Measurements from ENCODE around the gene MTMR6. TPM values are rescaled to one million over a fixed set of nuclear protein-coding genes. Genes with fewer than 3 reads are reported as not detected.

The MTMR6 gene
- total RNA-seq, 1 donor from 2014 or later, result 25.3 TPM

- no peak for DNase-seq (ENCODE audit: low read depth)
Measured at GRCh38 chr13:25280396-25280795, 6.9 kb downstream of the MTMR6 start.

GRCh38 chr13:25276748-25277147 lies 10.5 kb downstream of the MTMR6 start:
- peak; percentile 24 for DNase-seq (ENCODE audit: low read depth)

- no peak for DNase-seq (ENCODE audit: low read depth)
Measured at GRCh38 chr13:25268561-25268960, 18.7 kb downstream of the MTMR6 start.

GRCh38 chr13:25267715-25268114 lies 19.6 kb downstream of the MTMR6 start:
- DNase-seq (ENCODE audit: low read depth), result no peak

GRCh38 chr13:25266706-25267105 lies 20.6 kb downstream of the MTMR6 start:
- no peak for DNase-seq (ENCODE audit: low read depth)

GRCh38 chr13:25262261-25262660 lies 25.0 kb downstream of the MTMR6 start:
- DNase-seq (ENCODE audit: low read depth), result no peak

GRCh38 chr13:25253702-25254101 lies 33.6 kb downstream of the MTMR6 start:
- DNase-seq (ENCODE audit: low read depth), result peak; percentile 90

- DNase-seq (ENCODE audit: low read depth), result no peak
Measured at GRCh38 chr13:25252752-25253151, 34.5 kb downstream of the MTMR6 start.

- DNase-seq (ENCODE audit: low read depth), result no peak
Measured at GRCh38 chr13:25252225-25252624, 35.1 kb downstream of the MTMR6 start.

- DNase-seq (ENCODE audit: low read depth), result peak; percentile 60
Measured at GRCh38 chr13:25249001-25249543, 38.2 kb downstream of the MTMR6 start.

- DNase-seq (ENCODE audit: low read depth), result no peak
Measured at GRCh38 chr13:25248071-25248470, 39.2 kb downstream of the MTMR6 start.

- peak; percentile 59 for DNase-seq (ENCODE audit: low read depth)
Measured at GRCh38 chr13:25247360-25247759, 39.9 kb downstream of the MTMR6 start.

- DNase-seq (ENCODE audit: low read depth), result no peak
Measured at GRCh38 chr13:25244123-25244522, 43.2 kb downstream of the MTMR6 start.

- no peak for DNase-seq (ENCODE audit: low read depth)
Measured at GRCh38 chr13:25242956-25243355, 44.3 kb downstream of the MTMR6 start.

GRCh38 chr13:25241007-25241406 lies 46.3 kb downstream of the MTMR6 start:
- DNase-seq (ENCODE audit: low read depth), result no peak

GRCh38 chr13:25237083-25237482 lies 50.2 kb downstream of the MTMR6 start:
- no peak for DNase-seq (ENCODE audit: low read depth)

- no peak for DNase-seq (ENCODE audit: low read depth)
Measured at GRCh38 chr13:25233861-25234260, 53.4 kb downstream of the MTMR6 start.

GRCh38 chr13:25232937-25233515 lies 54.3 kb downstream of the MTMR6 start:
- DNase-seq (ENCODE audit: low read depth), result peak; percentile 63

GRCh38 chr13:25231517-25231916 lies 55.8 kb downstream of the MTMR6 start:
- no peak for DNase-seq (ENCODE audit: low read depth)

- no peak for DNase-seq (ENCODE audit: low read depth)
Measured at GRCh38 chr13:25227690-25228089, 59.6 kb downstream of the MTMR6 start.

- DNase-seq (ENCODE audit: low read depth), result no peak
Measured at GRCh38 chr13:25225970-25226369, 61.3 kb downstream of the MTMR6 start.

GRCh38 chr13:25224151-25224550 lies 63.1 kb downstream of the MTMR6 start:
- DNase-seq (ENCODE audit: low read depth), result no peak

GRCh38 chr13:25222740-25223139 lies 64.5 kb downstream of the MTMR6 start:
- no peak for DNase-seq (ENCODE audit: low read depth)

GRCh38 chr13:25218019-25218418 lies 69.3 kb downstream of the MTMR6 start:
- no peak for DNase-seq (ENCODE audit: low read depth)
